ENCODE measurements around the gene RPL27.

GRCh38 chr17:42950044-42950783, 48.0 kb upstream of the RPL27 start:
- TF ChIP-seq POLR2A (IDR thresholded peaks at IDR 0.05) (no peak), EP300 (IDR thresholded peaks at IDR 0.05) (no peak), POLR2AphosphoS5 (IDR thresholded peaks at IDR 0.05) (no peak)
- TF ChIP-seq, protein P1, sequence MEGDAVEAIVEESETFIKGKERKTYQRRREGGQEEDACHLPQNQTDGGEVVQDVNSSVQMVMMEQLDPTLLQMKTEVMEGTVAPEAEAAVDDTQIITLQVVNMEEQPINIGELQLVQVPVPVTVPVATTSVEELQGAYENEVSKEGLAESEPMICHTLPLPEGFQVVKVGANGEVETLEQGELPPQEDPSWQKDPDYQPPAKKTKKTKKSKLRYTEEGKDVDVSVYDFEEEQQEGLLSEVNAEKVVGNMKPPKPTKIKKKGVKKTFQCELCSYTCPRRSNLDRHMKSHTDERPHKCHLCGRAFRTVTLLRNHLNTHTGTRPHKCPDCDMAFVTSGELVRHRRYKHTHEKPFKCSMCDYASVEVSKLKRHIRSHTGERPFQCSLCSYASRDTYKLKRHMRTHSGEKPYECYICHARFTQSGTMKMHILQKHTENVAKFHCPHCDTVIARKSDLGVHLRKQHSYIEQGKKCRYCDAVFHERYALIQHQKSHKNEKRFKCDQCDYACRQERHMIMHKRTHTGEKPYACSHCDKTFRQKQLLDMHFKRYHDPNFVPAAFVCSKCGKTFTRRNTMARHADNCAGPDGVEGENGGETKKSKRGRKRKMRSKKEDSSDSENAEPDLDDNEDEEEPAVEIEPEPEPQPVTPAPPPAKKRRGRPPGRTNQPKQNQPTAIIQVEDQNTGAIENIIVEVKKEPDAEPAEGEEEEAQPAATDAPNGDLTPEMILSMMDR (IDR thresholded peaks at IDR 0.05): no peak

All from sigmoid colon (tissue), 4 donors.